GM12891 (cell line): Measurements from ENCODE around the gene SFXN5.

ENCODE experiments used
- DNase-seq: peaks from one replicate; pipeline ENCODE4 v3.0.0; 2011; ENCODE audit warnings: low spot score; ENCODE audit not compliant: insufficient read length
- FAIRE-seq: peaks from 2 replicates; lab custom pipeline; 2011; peaks lifted over from hg19 to GRCh38; lab: Jason Lieb, UNC
- PAX5 ChIP-seq: IDR thresholded peaks from 2 replicates; pipeline ENCODE4 v1.6.1; 2011; ENCODE audit warnings: low read length, moderate library complexity, mild to moderate bottlenecking; ENCODE audit not compliant: insufficient read depth, severe bottlenecking
- POLR2A ChIP-seq: IDR thresholded peaks from 2 replicates; pipeline ENCODE4 v1.6.1; 2011; ENCODE audit warnings: low read depth, low read length, control low read depth
- POLR2AphosphoS5 ChIP-seq: IDR thresholded peaks from 2 replicates; pipeline ENCODE4 v1.6.1; 2011; ENCODE audit warnings: low read depth, low read length, control low read depth
- POU2F2 ChIP-seq: IDR thresholded peaks from 2 replicates; pipeline ENCODE4 v1.6.1; 2011; ENCODE audit warnings: low read depth, mild to moderate bottlenecking, control low read depth, low read length, moderate library complexity
- SPI1 ChIP-seq: IDR thresholded peaks from 2 replicates; pipeline ENCODE4 v1.6.1; 2011; ENCODE audit warnings: low read depth, low read length, control low read depth
- TAF1 ChIP-seq: IDR thresholded peaks from 2 replicates; pipeline ENCODE4 v1.6.1; 2011; ENCODE audit warnings: low read depth, low read length, control low read depth

SFXN5 gene

GRCh38 chr2:73088703-73089102 is 17.2 kb upstream of the SFXN5 start:
- no peak for TF ChIP-seq POU2F2
- no peak for TF ChIP-seq PAX5
- TF ChIP-seq POLR2A, result no peak
- no peak for TF ChIP-seq SPI1
- no peak for TF ChIP-seq TAF1
- TF ChIP-seq POLR2AphosphoS5, result no peak
- FAIRE-seq, result no peak
- no peak for DNase-seq

- DNase-seq (no peak), FAIRE-seq (no peak)
- no peak for TF ChIP-seq POLR2AphosphoS5
- TF ChIP-seq POU2F2, result no peak
- no peak for TF ChIP-seq SPI1
- TF ChIP-seq TAF1, result no peak
- no peak for TF ChIP-seq PAX5
- no peak for TF ChIP-seq POLR2A
These were observed 16.7 kb upstream of the SFXN5 start for GRCh38 chr2:73088211-73088610.

- DNase-seq (no peak), FAIRE-seq (no peak)
- no peak for TF ChIP-seq POLR2AphosphoS5
- TF ChIP-seq PAX5, result no peak
- TF ChIP-seq TAF1, result no peak
- no peak for TF ChIP-seq POLR2A
- TF ChIP-seq POU2F2, result no peak
These were observed 15.8 kb upstream of the SFXN5 start for GRCh38 chr2:73087311-73087710.

- FAIRE-seq (peak; percentile 88), DNase-seq (peak; percentile 82)
- TF ChIP-seq TAF1 (no peak), POLR2AphosphoS5 (no peak), POLR2A (no peak), POU2F2 (peak; percentile 30; the same call in 1 of the 2 replicates), SPI1 (no peak)
These were observed 14.2 kb upstream of the SFXN5 start for GRCh38 chr2:73085691-73086090.

- FAIRE-seq (no peak), DNase-seq (no peak)
- no peak for TF ChIP-seq POLR2A
- no peak for TF ChIP-seq PAX5
- TF ChIP-seq POLR2AphosphoS5, result no peak
- no peak for TF ChIP-seq SPI1
- no peak for TF ChIP-seq POU2F2
- no peak for TF ChIP-seq TAF1
These were observed 13.5 kb upstream of the SFXN5 start for GRCh38 chr2:73084971-73085370.

- DNase-seq (no peak), FAIRE-seq (no peak)
- TF ChIP-seq POU2F2 (no peak), SPI1 (no peak), PAX5 (no peak)
These were observed 12.6 kb upstream of the SFXN5 start for GRCh38 chr2:73083886-73084800.

GRCh38 chr2:73082523-73083410 is 11.3 kb upstream of the SFXN5 start:
- FAIRE-seq (no peak), DNase-seq (no peak)
- no peak for TF ChIP-seq POLR2AphosphoS5
- TF ChIP-seq POLR2A, result no peak
- no peak for TF ChIP-seq SPI1
- no peak for TF ChIP-seq TAF1
- no peak for TF ChIP-seq POU2F2
- no peak for TF ChIP-seq PAX5

- no peak for FAIRE-seq
- DNase-seq, result no peak
These were observed 9.7 kb upstream of the SFXN5 start for GRCh38 chr2:73081181-73081671.

GRCh38 chr2:73080321-73081131 is 9.0 kb upstream of the SFXN5 start:
- TF ChIP-seq POLR2A (no peak), SPI1 (no peak), POU2F2 (no peak), PAX5 (no peak), TAF1 (no peak), POLR2AphosphoS5 (no peak)
- FAIRE-seq, result no peak
- no peak for DNase-seq

More at GRCh38 chr2:73081181-73081671, 9.7 kb upstream of the SFXN5 start:
- TF ChIP-seq TAF1 (no peak), PAX5 (no peak), POLR2AphosphoS5 (no peak), SPI1 (no peak), POLR2A (no peak), POU2F2 (no peak)
